Glutamatergic neuron (in vitro differentiated cells): ENCODE results near the gene GRB10. TPM values are rescaled to one million over a fixed set of nuclear protein-coding genes. Genes with fewer than 3 reads are reported as not detected.
A peak's percentile ranks its signal among the peaks of the same experiment; 100 is the strongest.

Source experiments
- DNase-seq: peaks from one replicate; pipeline ENCODE4 v3.0.0; 2022
- H3K27ac Mint-ChIP-seq: one replicate; pipeline ENCODE4 v1.8.0; 2020; ENCODE audit warnings: mild to moderate bottlenecking, mixed read lengths, inconsistent platforms; ENCODE audit not compliant: unreplicated experiment
- H3K27me3 Mint-ChIP-seq: one replicate; pipeline ENCODE4 v1.8.0; 2020; ENCODE audit warnings: mild to moderate bottlenecking, moderate library complexity, mixed read lengths, inconsistent platforms; ENCODE audit not compliant: unreplicated experiment
- H3K36me3 Mint-ChIP-seq: one replicate; pipeline ENCODE4 v1.8.0; 2020; ENCODE audit warnings: mild to moderate bottlenecking, mixed read lengths, inconsistent platforms; ENCODE audit not compliant: unreplicated experiment
- H3K4me1 Mint-ChIP-seq: one replicate; pipeline ENCODE4 v1.8.0; 2020; ENCODE audit warnings: mild to moderate bottlenecking, low read depth, mixed read lengths, inconsistent platforms; ENCODE audit not compliant: unreplicated experiment
- H3K4me3 Mint-ChIP-seq: one replicate; pipeline ENCODE4 v1.8.0; 2020; ENCODE audit warnings: mild to moderate bottlenecking, mixed read lengths, inconsistent platforms; ENCODE audit not compliant: unreplicated experiment
- H3K9me3 Mint-ChIP-seq: one replicate; pipeline ENCODE4 v1.8.0; 2020; ENCODE audit warnings: mild to moderate bottlenecking, moderate library complexity, mixed read lengths, inconsistent platforms; ENCODE audit not compliant: unreplicated experiment
- CTCF ChIP-seq: fragments of 200-600 bp; sonication (generic); IDR thresholded peaks from one replicate; pipeline ENCODE4 v1.5.0; 2021; ENCODE audit not compliant: partially characterized antibody, unreplicated experiment
- total RNA-seq: library from RNA; stranded (reverse); fragmentation: NEBNext Ultra II Directional; extraction: Animal tissue kit (Norgen Biotek cat#: 25700); gene quantifications from one replicate; pipeline ENCODE4 v1.2.1, GENCODE V29; 2021; ENCODE audit not compliant: unreplicated experiment

Gene GRB10
- total RNA-seq, 1 donor from 2014 or later: 182 TPM

DNA sequence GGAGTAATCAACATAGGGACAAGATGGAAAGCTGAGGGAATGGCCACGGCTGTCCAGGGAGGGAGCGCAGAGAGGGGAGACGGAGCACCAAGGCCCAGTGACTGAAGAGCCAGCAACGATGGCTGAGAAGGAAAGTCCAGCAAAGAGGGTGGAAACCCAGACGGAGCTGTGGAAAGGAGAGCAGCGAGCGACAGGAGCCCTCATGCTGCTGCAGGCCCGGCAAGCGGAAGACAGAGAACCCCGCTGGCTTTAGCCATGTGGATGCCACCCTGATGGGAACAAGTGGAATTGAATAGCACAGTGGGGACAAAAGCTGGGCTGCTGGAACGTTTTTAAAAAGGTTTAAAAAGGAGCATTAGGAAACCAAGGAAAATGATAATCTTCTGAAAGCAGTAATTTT, 134.6 kb downstream of the GRB10 start:
- H3K36me3 Mint-ChIP-seq: peaks cover 13% of the 10 kb centered on the region
- DNase-seq: no peak
- no peak for TF ChIP-seq CTCF
- peaks cover 4% of the 10 kb centered on the region for H3K27me3 Mint-ChIP-seq
- H3K27ac Mint-ChIP-seq: no peak overlapping the region
- no peak overlapping the region for H3K4me3 Mint-ChIP-seq
- peaks cover 9% of the 10 kb centered on the region for H3K4me1 Mint-ChIP-seq
- H3K9me3 Mint-ChIP-seq: peaks cover 5% of the 10 kb centered on the region

DNA sequence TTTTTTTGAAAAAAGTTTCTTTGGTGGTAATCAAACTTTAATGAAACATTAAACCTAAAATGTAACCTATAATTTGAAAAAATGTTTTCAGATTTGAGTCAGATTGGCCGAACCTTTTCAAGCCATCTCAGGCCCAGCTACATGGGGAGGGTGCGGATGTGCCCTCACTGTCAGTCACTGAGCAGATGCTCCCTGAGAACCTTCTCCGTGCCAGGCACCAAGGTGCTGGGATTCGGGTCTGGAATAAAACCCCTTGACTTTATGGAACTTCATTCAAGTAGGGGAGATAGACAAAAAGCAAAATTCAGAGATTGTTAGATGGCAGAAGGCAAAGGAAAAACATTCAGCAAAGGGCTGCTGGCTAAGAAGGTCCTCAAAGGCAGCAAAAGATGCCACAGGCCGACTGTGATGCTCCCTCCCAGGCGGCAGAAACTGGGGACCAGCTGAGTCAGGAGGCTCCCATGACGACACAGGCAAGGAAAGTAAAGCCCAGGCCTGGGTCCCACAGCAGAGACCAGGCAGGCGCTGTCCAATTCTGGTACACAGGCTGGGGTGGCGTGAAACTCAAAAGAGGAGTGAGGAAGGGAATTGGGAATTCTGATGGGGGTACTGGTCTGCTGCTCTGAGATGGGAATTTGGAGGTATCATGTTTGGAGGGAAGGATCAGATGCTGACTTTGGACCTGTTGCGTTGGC, 135.3 kb downstream of the GRB10 start:
- Mint-ChIP-seq H3K9me3 (peaks cover 5% of the 10 kb centered on the region), H3K27ac (no peak overlapping the region), H3K27me3 (peaks cover 4% of the 10 kb centered on the region), H3K4me1 (peaks cover 9% of the 10 kb centered on the region), H3K36me3 (peaks cover 13% of the 10 kb centered on the region), H3K4me3 (no peak overlapping the region)
- no peak for TF ChIP-seq CTCF
- DNase-seq: no peak

DNA sequence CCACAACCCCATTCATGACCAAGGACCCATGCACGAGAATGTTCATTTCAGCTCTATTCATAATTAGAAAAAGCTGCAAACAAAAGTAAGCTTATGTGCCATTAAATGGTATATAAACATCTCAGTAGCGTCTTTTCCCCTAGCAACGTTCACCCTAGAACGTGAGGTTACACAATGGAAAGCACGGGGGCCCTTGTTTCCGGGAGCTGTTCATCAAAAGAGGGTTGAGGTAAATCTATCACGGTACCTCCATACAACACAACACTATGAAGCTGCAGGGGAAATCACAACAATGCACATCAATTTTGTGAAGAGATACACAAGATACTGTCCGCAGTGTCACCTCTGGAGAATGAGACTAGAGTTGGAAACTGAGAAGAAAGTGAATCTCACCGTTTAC, 136.6 kb downstream of the GRB10 start:
- Mint-ChIP-seq H3K36me3 (peaks cover 13% of the 10 kb centered on the region), H3K9me3 (peaks cover 5% of the 10 kb centered on the region), H3K27me3 (peaks cover 4% of the 10 kb centered on the region), H3K4me1 (peaks cover 15% of the 10 kb centered on the region), H3K4me3 (no peak overlapping the region), H3K27ac (no peak overlapping the region)
- no peak for TF ChIP-seq CTCF
- no peak for DNase-seq

DNA sequence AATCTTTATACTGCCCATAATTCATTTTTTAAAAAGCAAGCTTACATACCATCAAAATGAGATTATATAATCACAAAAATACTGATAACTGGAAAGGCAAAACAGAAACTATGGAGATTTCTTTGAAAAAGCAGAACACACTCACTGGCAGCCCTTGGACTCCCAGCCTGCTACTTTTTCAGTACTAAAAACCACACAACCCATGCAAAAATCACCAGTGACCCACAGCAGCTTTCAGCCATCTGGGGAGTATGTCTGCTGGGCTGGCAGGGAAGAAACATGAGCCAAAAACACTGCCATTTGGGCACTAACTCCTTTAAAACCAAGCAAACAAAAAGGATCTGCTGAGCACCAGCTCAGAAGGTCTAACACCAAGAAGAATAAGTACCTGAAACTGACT, 137.5 kb downstream of the GRB10 start:
- peak overlapping the region; percentile 28 for H3K27ac Mint-ChIP-seq
- no peak overlapping the region for H3K4me3 Mint-ChIP-seq
- no peak for DNase-seq

More for the DNA sequence above, 137.5 kb downstream of the GRB10 start:
- H3K36me3 Mint-ChIP-seq: peaks cover 13% of the 10 kb centered on the region
- H3K27me3 Mint-ChIP-seq: peaks cover 4% of the 10 kb centered on the region
- peaks cover 17% of the 10 kb centered on the region for H3K4me1 Mint-ChIP-seq
- peaks cover 4% of the 10 kb centered on the region for H3K9me3 Mint-ChIP-seq
- no peak for TF ChIP-seq CTCF
